ENCODE data around the gene CABP5.

CABP5 gene

GRCh38 chr19:48006762-48007161 lies 37.1 kb downstream of the CABP5 start:
- H3K4me3 ChIP-seq (ENCODE audit: low read depth in 1 of 2, low read length in 1 of 2) = no peak overlapping the region

GRCh38 chr19:48004236-48004635 lies 39.6 kb downstream of the CABP5 start:
- no peak overlapping the region for H3K27ac ChIP-seq
- no peaks in the 10 kb centered on the region for H3K9me3 ChIP-seq
- H3K4me3 ChIP-seq (ENCODE audit: low read depth in 1 of 2, low read length in 1 of 2) = no peak overlapping the region
- no peaks in the 10 kb centered on the region for H3K27me3 ChIP-seq
- H3K36me3 ChIP-seq = no peaks in the 10 kb centered on the region
- H3K4me1 ChIP-seq (ENCODE audit: control insufficient read depth in 1 of 2, insufficient read depth in 1 of 2, low read depth in 1 of 2, low read length in 1 of 2) = no peaks in the 10 kb centered on the region
- TF ChIP-seq CTCF (IDR thresholded peaks at IDR 0.05) = no peak

More at GRCh38 chr19:48006762-48007161, 37.1 kb downstream of the CABP5 start:
- H3K36me3 ChIP-seq = no peaks in the 10 kb centered on the region
- no peak for TF ChIP-seq CTCF (IDR thresholded peaks at IDR 0.05)
- no peaks in the 10 kb centered on the region for H3K4me1 ChIP-seq (ENCODE audit: control insufficient read depth in 1 of 2, insufficient read depth in 1 of 2, low read depth in 1 of 2, low read length in 1 of 2)
- H3K27ac ChIP-seq = no peak overlapping the region
- no peaks in the 10 kb centered on the region for H3K9me3 ChIP-seq
- H3K27me3 ChIP-seq = no peaks in the 10 kb centered on the region

- Histone ChIP-seq H3K4me3 (ENCODE audit: low read depth in 1 of 2, low read length in 1 of 2) (no peak overlapping the region), H3K4me1 (ENCODE audit: control insufficient read depth in 1 of 2, insufficient read depth in 1 of 2, low read depth in 1 of 2, low read length in 1 of 2) (no peaks in the 10 kb centered on the region), H3K36me3 (no peaks in the 10 kb centered on the region), H3K27ac (no peak overlapping the region), H3K27me3 (no peaks in the 10 kb centered on the region), H3K9me3 (no peaks in the 10 kb centered on the region)
- TF ChIP-seq CTCF (IDR thresholded peaks at IDR 0.05) = no peak
Measured at GRCh38 chr19:48000846-48001245, 43.0 kb downstream of the CABP5 start.

GRCh38 chr19:47998800-47999199 lies 45.1 kb downstream of the CABP5 start:
- Histone ChIP-seq H3K27ac (no peak overlapping the region), H3K4me3 (ENCODE audit: low read depth in 1 of 2, low read length in 1 of 2) (no peak overlapping the region), H3K9me3 (no peaks in the 10 kb centered on the region), H3K36me3 (no peaks in the 10 kb centered on the region), H3K4me1 (ENCODE audit: control insufficient read depth in 1 of 2, insufficient read depth in 1 of 2, low read depth in 1 of 2, low read length in 1 of 2) (no peaks in the 10 kb centered on the region), H3K27me3 (peaks cover 5% of the 10 kb centered on the region)
- no peak for TF ChIP-seq CTCF (IDR thresholded peaks at IDR 0.05)

GRCh38 chr19:47996230-47996727 lies 47.6 kb downstream of the CABP5 start:
- TF ChIP-seq CTCF (IDR thresholded peaks at IDR 0.05) = no peak
- Histone ChIP-seq H3K4me1 (ENCODE audit: control insufficient read depth in 1 of 2, insufficient read depth in 1 of 2, low read depth in 1 of 2, low read length in 1 of 2) (no peaks in the 10 kb centered on the region), H3K27ac (no peak overlapping the region), H3K4me3 (ENCODE audit: low read depth in 1 of 2, low read length in 1 of 2) (no peak overlapping the region), H3K36me3 (no peaks in the 10 kb centered on the region), H3K27me3 (peaks cover 17% of the 10 kb centered on the region), H3K9me3 (no peaks in the 10 kb centered on the region)
